ENCODE measurements around the gene ZEB1.

DNA sequence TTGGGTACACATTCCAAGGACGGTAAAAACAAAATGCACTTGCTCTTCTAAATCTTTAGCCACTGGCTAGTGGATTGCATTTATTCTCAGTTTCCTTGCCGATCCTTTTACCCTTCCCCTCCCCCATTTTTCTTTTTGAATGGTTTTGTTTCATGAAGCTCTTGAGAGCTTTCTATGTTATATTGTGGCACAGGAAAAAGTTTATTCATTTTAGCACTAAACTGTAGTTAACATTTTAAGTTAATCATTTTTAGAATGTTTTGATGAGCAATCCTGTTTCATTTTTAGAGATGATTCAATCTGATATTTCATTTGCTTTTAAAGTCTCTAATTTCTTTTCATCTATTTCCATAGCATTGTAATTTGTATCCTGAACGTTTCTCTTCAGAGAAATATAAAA is 24.0 kb downstream of the ZEB1 start:
- TF ChIP-seq POLR2AphosphoS5 (IDR thresholded peaks at IDR 0.05; ENCODE audit: borderline replicate concordance, low read depth, low read length) (no peak), EZH2 (IDR thresholded peaks at IDR 0.05) (no peak), FOXP2 (optimal IDR thresholded peaks at IDR 0.05; ENCODE audit: control extremely low read depth, extremely low read length, insufficient read depth) (no peak)
